Caco-2 (cell line): ENCODE data around the gene DNAJA4. TPM values are rescaled to one million over a fixed set of nuclear protein-coding genes. Genes with fewer than 3 reads are reported as not detected.

Experiments used
- Bru-seq: library from RNA; stranded (reverse); fragments of 400-500 nt; gene quantifications from one replicate; lab custom pipeline; 2021; lab: Mats Ljungman, UMichigan
- BruChase-seq, 2 experiments: library from RNA; stranded (reverse); fragments of 400-500 nt; gene quantifications; one replicate each; lab custom pipeline; 2021; lab: Mats Ljungman, UMichigan
- BruUV-seq: library from RNA; stranded (reverse); fragments of 400-500 nt; replicated peaks from 2 replicates; lab custom pipeline; 2021; lab: Mats Ljungman, UMichigan
- CTCF ChIA-PET: fragments of 300-600 bp; sonication (Branson Sonifier 250); formaldehyde crosslinking; loops from one replicate; lab custom pipeline; 2022; ENCODE audit warnings: antibody characterized with exemption; lab: Charles Lee
- POLR2A ChIA-PET: fragments of 300-600 bp; sonication (Branson Sonifier 250); formaldehyde crosslinking; loops from one replicate; lab custom pipeline; 2022; ENCODE audit warnings: antibody characterized with exemption; lab: Charles Lee
- DNase-seq, 2 experiments: peaks; one replicate each; pipeline versions ENCODE4 v3.0.0 to v3.0.0-alpha.2; 2020 to 2022
- H3K27me3 ChIP-seq: replicated peaks from 2 replicates; pipeline ENCODE4 v1.6.0; 2011; ENCODE audit warnings: low read length; ENCODE audit not compliant: control insufficient read depth, insufficient read depth
- H3K36me3 ChIP-seq: 2 replicates; pipeline ENCODE4 v1.5.1; 2011; ENCODE audit warnings: low read length; ENCODE audit not compliant: control insufficient read depth, insufficient read depth
- H3K4me1 ChIP-seq: fragments of 250-450 bp; sonication (Bioruptor Pico); 2 replicates; pipeline ENCODE4 v1.5.1; 2020; ENCODE audit warnings: mild to moderate bottlenecking
- H3K4me3 ChIP-seq: 2 replicates; pipeline ENCODE4 v1.5.1; 2011; ENCODE audit warnings: low read depth, mild to moderate bottlenecking, control low read depth, low read length
- H3K9me3 ChIP-seq: fragments of 250-450 bp; sonication (Bioruptor Pico); 2 replicates; pipeline ENCODE4 v1.5.1; 2020; ENCODE audit warnings: mild to moderate bottlenecking, moderate library complexity
- H3K27ac Mint-ChIP-seq: one replicate; pipeline ENCODE4 v1.8.0; 2022; ENCODE audit warnings: mixed read lengths; ENCODE audit not compliant: unreplicated experiment
- H3K27me3 Mint-ChIP-seq: one replicate; pipeline ENCODE4 v1.8.0; 2022; ENCODE audit warnings: mixed read lengths; ENCODE audit not compliant: insufficient read depth, unreplicated experiment
- H3K36me3 Mint-ChIP-seq: one replicate; pipeline ENCODE4 v1.8.0; 2022; ENCODE audit warnings: mild to moderate bottlenecking, mixed read lengths; ENCODE audit not compliant: insufficient read depth, unreplicated experiment
- H3K4me1 Mint-ChIP-seq: one replicate; pipeline ENCODE4 v1.8.0; 2022; ENCODE audit warnings: low read depth, mixed read lengths; ENCODE audit not compliant: unreplicated experiment
- H3K4me3 Mint-ChIP-seq: one replicate; pipeline ENCODE4 v1.8.0; 2022; ENCODE audit warnings: mild to moderate bottlenecking, moderate library complexity, mixed read lengths; ENCODE audit not compliant: unreplicated experiment
- H3K9me3 Mint-ChIP-seq: one replicate; pipeline ENCODE4 v1.8.0; 2022; ENCODE audit warnings: mixed read lengths; ENCODE audit not compliant: unreplicated experiment
- intact Hi-C: fragments of 100-400 bp; cut with micrococcal nuclease; formaldehyde crosslinking; loops from one replicate; pipeline ENCODE4 v1.10.0; 2022; ENCODE audit not compliant: unreplicated experiment
- long read RNA-seq: library from polyadenylated mRNA; stranded (forward); transcript quantifications from one replicate; pipeline ENCODE4 v2.0.0, GENCODE V29; 2022
- total RNA-seq: library from RNA; stranded (reverse); gene quantifications from 2 replicates; pipeline ENCODE4 v1.2.3, GENCODE V29; 2022
- TF ChIP-seq, protein P1 (sequence below), 2 experiments: fragments of 200-600 bp in 1 of 2; IDR thresholded peaks; 1 replicate in 1 of 2; 2 replicates in 1 of 2; pipeline versions ENCODE4 v1.5.1 to v1.8.0; 2011 to 2022; ENCODE audit warnings: antibody characterized with exemption in 1 of 2, control low read depth in 1 of 2, inconsistent platforms in 1 of 2, low read depth in 1 of 2, low read length in 1 of 2, mild to moderate bottlenecking in 1 of 2, moderate library complexity in 1 of 2; ENCODE audit not compliant: insufficient read depth in 1 of 2, severe bottlenecking in 1 of 2, unreplicated experiment in 1 of 2

The DNAJA4 gene
- total RNA-seq (0.91 and 1.1 TPM in 2 replicates), Bru-seq, nascent RNA (percentile 26 among the genes with signal in this experiment), BruChase-seq, experiment 1, labeled RNA remaining after a 2-hour chase (percentile 23 among the genes with signal in this experiment), BruChase-seq, experiment 2, labeled RNA remaining after a 6-hour chase (percentile 18 among the genes with signal in this experiment)
- long read RNA-seq, result 0 reads

- no peaks in the 10 kb centered on the region for H3K27me3 Mint-ChIP-seq
- no TSS peak for BruUV-seq
- H3K27ac Mint-ChIP-seq, result no peak within 1 kb of the TSS
- TF ChIP-seq, protein P1, sequence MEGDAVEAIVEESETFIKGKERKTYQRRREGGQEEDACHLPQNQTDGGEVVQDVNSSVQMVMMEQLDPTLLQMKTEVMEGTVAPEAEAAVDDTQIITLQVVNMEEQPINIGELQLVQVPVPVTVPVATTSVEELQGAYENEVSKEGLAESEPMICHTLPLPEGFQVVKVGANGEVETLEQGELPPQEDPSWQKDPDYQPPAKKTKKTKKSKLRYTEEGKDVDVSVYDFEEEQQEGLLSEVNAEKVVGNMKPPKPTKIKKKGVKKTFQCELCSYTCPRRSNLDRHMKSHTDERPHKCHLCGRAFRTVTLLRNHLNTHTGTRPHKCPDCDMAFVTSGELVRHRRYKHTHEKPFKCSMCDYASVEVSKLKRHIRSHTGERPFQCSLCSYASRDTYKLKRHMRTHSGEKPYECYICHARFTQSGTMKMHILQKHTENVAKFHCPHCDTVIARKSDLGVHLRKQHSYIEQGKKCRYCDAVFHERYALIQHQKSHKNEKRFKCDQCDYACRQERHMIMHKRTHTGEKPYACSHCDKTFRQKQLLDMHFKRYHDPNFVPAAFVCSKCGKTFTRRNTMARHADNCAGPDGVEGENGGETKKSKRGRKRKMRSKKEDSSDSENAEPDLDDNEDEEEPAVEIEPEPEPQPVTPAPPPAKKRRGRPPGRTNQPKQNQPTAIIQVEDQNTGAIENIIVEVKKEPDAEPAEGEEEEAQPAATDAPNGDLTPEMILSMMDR (IDR thresholded peaks at IDR 0.05; ENCODE audit: insufficient read depth in 1 of 2, low read depth in 1 of 2, low read length in 1 of 2, severe bottlenecking in 1 of 2, unreplicated experiment in 1 of 2), result no peak
- Histone ChIP-seq H3K36me3 (no peaks in the 10 kb centered on the region), H3K4me1 (no peaks in the 10 kb centered on the region), H3K4me3 (peak within 1 kb of the TSS; percentile 39), H3K9me3 (no peaks in the 10 kb centered on the region), H3K27me3 (no peaks in the 10 kb centered on the region; the same call in 1 of the 2 replicates)
- POLR2A ChIA-PET, result no interaction called here
- peak in 1 of 2 experiments; percentile 25 for DNase-seq
- peaks cover 5% of the 10 kb centered on the region for H3K4me1 Mint-ChIP-seq
- peak within 1 kb of the TSS; percentile 69 for H3K4me3 Mint-ChIP-seq
- H3K36me3 Mint-ChIP-seq, result no peaks in the 10 kb centered on the region
- no peaks in the 10 kb centered on the region for H3K9me3 Mint-ChIP-seq
- CTCF ChIA-PET, result no interaction called here
- intact Hi-C loops, result no loop called here
Measured at GRCh38 chr15:78264304-78265136, at the start of gene DNAJA4. DNAJA4 (plus strand) TSS chr15:78264562; CDS start chr15:78264764, 202 bp downstream.

DNA sequence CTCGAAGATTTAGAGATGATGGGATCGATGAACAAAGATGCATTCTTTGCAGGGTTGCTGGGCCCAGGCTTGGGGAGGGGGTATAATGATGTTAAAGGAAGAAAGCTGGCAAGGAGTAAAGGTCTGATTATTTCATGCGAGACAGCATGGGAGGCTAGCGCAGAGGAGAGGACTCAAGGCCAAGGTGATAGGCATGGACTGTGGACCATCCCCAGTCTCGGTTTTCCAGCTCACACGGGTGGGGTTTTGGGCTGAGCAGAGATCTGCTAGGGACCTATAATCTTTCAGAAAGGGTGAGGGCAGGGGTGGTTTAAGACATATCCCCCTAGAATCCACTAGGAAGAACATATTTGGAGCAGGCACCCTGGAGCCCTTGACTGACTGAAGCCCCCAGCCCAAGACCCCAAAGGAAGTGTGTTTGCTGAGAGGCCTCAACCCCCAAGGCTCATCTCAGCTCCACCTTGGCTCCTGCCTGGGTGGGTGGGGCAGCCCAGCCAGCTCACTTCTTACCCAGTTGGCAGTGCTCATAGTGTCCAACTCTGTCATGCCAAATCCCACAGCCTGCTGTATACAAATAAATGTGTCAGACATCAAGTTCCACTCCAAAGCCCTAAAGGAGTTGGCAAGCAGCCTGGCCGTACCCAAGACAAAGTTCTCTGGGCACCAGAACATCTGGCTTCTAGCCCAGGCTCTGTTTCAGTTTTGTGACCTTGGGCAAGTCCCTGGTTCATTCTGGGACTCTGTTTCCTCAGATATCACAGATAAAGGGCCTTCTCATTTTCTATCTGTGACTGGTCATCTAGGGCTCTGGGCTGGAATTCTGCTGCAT lies 47.9 kb upstream of the DNAJA4 start:
- no peak for DNase-seq
- Histone ChIP-seq H3K36me3 (no peaks in the 10 kb centered on the region), H3K4me3 (no peak overlapping the region), H3K9me3 (no peaks in the 10 kb centered on the region), H3K27me3 (no peaks in the 10 kb centered on the region), H3K4me1 (no peaks in the 10 kb centered on the region)
- no peaks in the 10 kb centered on the region for H3K9me3 Mint-ChIP-seq
- peaks cover 3% of the 10 kb centered on the region for H3K27me3 Mint-ChIP-seq
- intact Hi-C loops, result no loop called here
- TF ChIP-seq, protein P1 (IDR thresholded peaks at IDR 0.05; ENCODE audit: insufficient read depth in 1 of 2, low read depth in 1 of 2, low read length in 1 of 2, severe bottlenecking in 1 of 2, unreplicated experiment in 1 of 2), result no peak
- CTCF ChIA-PET, result no interaction called here
- H3K36me3 Mint-ChIP-seq, result no peaks in the 10 kb centered on the region
- no TSS peak for BruUV-seq
- POLR2A ChIA-PET, result no interaction called here
- H3K4me1 Mint-ChIP-seq, result no peaks in the 10 kb centered on the region
- no peak overlapping the region for H3K27ac Mint-ChIP-seq
- H3K4me3 Mint-ChIP-seq, result no peak overlapping the region

DNA sequence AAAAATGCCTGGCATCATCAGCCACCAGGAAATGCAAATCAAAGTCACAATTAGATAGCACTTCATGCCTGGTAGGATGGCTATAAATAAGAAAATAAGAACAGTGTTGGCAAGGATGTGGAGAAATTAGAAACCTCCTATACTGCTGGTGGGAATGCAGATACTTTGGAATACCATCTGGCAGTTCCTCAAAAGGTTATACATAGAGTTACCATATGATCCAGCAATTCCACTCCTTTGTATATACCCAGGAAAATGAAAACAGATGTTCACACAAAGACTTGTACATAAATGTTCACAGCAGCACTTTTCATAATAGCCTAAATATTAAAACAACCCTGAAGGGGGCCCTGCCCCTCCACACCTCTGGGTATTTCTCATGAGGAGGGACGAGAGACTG lies 43.6 kb upstream of the DNAJA4 start:
- Histone ChIP-seq H3K4me1 (no peaks in the 10 kb centered on the region), H3K4me3 (no peak overlapping the region), H3K9me3 (peaks cover 7% of the 10 kb centered on the region; the same call in 1 of the 2 replicates), H3K36me3 (no peaks in the 10 kb centered on the region), H3K27me3 (no peaks in the 10 kb centered on the region)
- Mint-ChIP-seq H3K9me3 (peaks cover 1% of the 10 kb centered on the region), H3K27ac (no peak overlapping the region), H3K4me3 (no peak overlapping the region), H3K4me1 (no peaks in the 10 kb centered on the region), H3K36me3 (no peaks in the 10 kb centered on the region), H3K27me3 (peaks cover 3% of the 10 kb centered on the region)
- ChIA-PET POLR2A (no interaction called here), CTCF (no interaction called here)
- DNase-seq, result no peak
- TF ChIP-seq, protein P1 (IDR thresholded peaks at IDR 0.05; ENCODE audit: insufficient read depth in 1 of 2, low read depth in 1 of 2, low read length in 1 of 2, severe bottlenecking in 1 of 2, unreplicated experiment in 1 of 2), result no peak
- no TSS peak for BruUV-seq
- intact Hi-C loops, result no loop called here
